DOHH2 (cell line): Measurements from ENCODE around the gene STRN4.
A peak's percentile ranks its signal among the peaks of the same experiment; 100 is the strongest.

Experiments
- H3F3A ChIP-seq: fragments of 200-600 bp; sonication (generic), shearing (Covaris generic); 2 replicates; pipeline ENCODE4 v1.6.0; 2016; ENCODE audit warnings: antibody characterized with exemption, mild to moderate bottlenecking; ENCODE audit not compliant: control insufficient read depth, insufficient read depth
- H3K27ac ChIP-seq: fragments of 200-600 bp; sonication (generic); 2 replicates; pipeline ENCODE4 v1.5.1; 2014; ENCODE audit warnings: low read depth, mild to moderate bottlenecking, low read length, moderate library complexity
- H3K27me3 ChIP-seq: fragments of 200-600 bp; sonication (generic); 2 replicates; pipeline ENCODE4 v1.6.1; 2014; ENCODE audit warnings: mild to moderate bottlenecking, low read length, mixed read lengths; ENCODE audit not compliant: control insufficient read depth
- H3K36me3 ChIP-seq: fragments of 200-600 bp; sonication (generic); 2 replicates; pipeline ENCODE4 v1.6.1; 2014; ENCODE audit warnings: mild to moderate bottlenecking, low read length, moderate library complexity, mixed read lengths; ENCODE audit not compliant: control insufficient read depth
- H3K4me1 ChIP-seq: fragments of 200-600 bp; sonication (generic); 2 replicates; pipeline ENCODE4 v1.6.1; 2014; ENCODE audit warnings: mild to moderate bottlenecking, low read length, mixed read lengths; ENCODE audit not compliant: control insufficient read depth
- H3K4me2 ChIP-seq: fragments of 200-600 bp; sonication (generic); 2 replicates; pipeline ENCODE4 v1.6.0; 2014; ENCODE audit warnings: mild to moderate bottlenecking, low read length, moderate library complexity
- H3K4me3 ChIP-seq: fragments of 200-600 bp; sonication (generic); 2 replicates; pipeline ENCODE4 v1.5.1; 2014; ENCODE audit warnings: mild to moderate bottlenecking, low read length, mixed read lengths
- H3K79me2 ChIP-seq: fragments of 200-600 bp; sonication (generic); 2 replicates; pipeline ENCODE4 v1.6.1; 2014; ENCODE audit warnings: mild to moderate bottlenecking, low read length, mixed read lengths; ENCODE audit not compliant: control insufficient read depth
- H3K9me2 ChIP-seq: fragments of 200-600 bp; sonication (generic); replicated peaks from 2 replicates; pipeline ENCODE4 v1.6.1; 2014; ENCODE audit warnings: mild to moderate bottlenecking, low read length, mixed read lengths; ENCODE audit not compliant: control insufficient read depth
- H3K9me3 ChIP-seq: fragments of 200-600 bp; sonication (generic); 2 replicates; pipeline ENCODE4 v1.6.1; 2014; ENCODE audit warnings: antibody characterized with exemption, low read length, mixed read lengths; ENCODE audit not compliant: control insufficient read depth, insufficient read depth
- H4K20me1 ChIP-seq: fragments of 200-600 bp; sonication (generic); 2 replicates; pipeline ENCODE4 v1.6.0; 2014; ENCODE audit warnings: low read depth, mild to moderate bottlenecking, antibody characterized with exemption, low read length, moderate library complexity; ENCODE audit not compliant: control insufficient read depth, insufficient read depth
- EZH2phosphoT487 ChIP-seq: fragments of 200-600 bp; sonication (generic); IDR thresholded peaks from 2 replicates; pipeline ENCODE4 v1.6.1; 2017; ENCODE audit warnings: borderline replicate concordance, mild to moderate bottlenecking, antibody characterized with exemption, low read length, moderate library complexity, mixed read lengths
- TF ChIP-seq, protein P1 (sequence below): fragments of 200-600 bp; sonication (generic); IDR thresholded peaks from one replicate; pipeline ENCODE4 v1.5.1; 2014; ENCODE audit warnings: antibody characterized with exemption, mild to moderate bottlenecking, low read depth, low read length; ENCODE audit not compliant: poor library complexity, severe bottlenecking

STRN4 gene

DNA sequence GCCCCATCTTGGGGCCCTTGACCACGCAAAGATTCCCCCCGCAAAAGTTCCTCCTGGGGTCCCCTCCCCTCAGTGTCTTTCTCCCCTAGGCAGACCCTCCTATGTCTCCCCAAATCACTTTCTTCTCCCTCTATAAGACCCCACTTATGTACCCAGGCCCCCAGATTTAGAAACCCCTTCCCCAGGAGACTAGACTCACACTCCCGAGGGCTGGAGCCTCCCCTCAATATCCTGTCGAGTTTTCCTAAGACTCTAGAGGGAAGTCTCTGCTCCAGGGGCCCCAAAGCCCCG lies 40.7 kb upstream of the STRN4 start:
- no peaks in the 10 kb centered on the region; the same call in 1 of the 2 replicates for H3K9me3 ChIP-seq
- H3K4me1 ChIP-seq: peaks cover 36% of the 10 kb centered on the region
- peaks cover 2% of the 10 kb centered on the region; the same call in 1 of the 2 replicates for H3K27me3 ChIP-seq
- H3K36me3 ChIP-seq: peaks cover 62% of the 10 kb centered on the region
- peak overlapping the region; percentile 90 for H3K4me3 ChIP-seq
- H4K20me1 ChIP-seq: peaks cover 25% of the 10 kb centered on the region; the same call in 1 of the 2 replicates
- peaks cover 63% of the 10 kb centered on the region for H3K79me2 ChIP-seq
- H3K27ac ChIP-seq: peak overlapping the region; percentile 89
- TF ChIP-seq, protein P1, sequence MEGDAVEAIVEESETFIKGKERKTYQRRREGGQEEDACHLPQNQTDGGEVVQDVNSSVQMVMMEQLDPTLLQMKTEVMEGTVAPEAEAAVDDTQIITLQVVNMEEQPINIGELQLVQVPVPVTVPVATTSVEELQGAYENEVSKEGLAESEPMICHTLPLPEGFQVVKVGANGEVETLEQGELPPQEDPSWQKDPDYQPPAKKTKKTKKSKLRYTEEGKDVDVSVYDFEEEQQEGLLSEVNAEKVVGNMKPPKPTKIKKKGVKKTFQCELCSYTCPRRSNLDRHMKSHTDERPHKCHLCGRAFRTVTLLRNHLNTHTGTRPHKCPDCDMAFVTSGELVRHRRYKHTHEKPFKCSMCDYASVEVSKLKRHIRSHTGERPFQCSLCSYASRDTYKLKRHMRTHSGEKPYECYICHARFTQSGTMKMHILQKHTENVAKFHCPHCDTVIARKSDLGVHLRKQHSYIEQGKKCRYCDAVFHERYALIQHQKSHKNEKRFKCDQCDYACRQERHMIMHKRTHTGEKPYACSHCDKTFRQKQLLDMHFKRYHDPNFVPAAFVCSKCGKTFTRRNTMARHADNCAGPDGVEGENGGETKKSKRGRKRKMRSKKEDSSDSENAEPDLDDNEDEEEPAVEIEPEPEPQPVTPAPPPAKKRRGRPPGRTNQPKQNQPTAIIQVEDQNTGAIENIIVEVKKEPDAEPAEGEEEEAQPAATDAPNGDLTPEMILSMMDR: no peak
- no peak for TF ChIP-seq EZH2phosphoT487
- 0 out of 2 replicates have a peak, but pooled peaks cover 2% of the 10 kb centered on the region for H3F3A ChIP-seq
- peak overlapping the region; percentile 87 for H3K4me2 ChIP-seq
- no peaks in the 10 kb centered on the region for H3K9me2 ChIP-seq

DNA sequence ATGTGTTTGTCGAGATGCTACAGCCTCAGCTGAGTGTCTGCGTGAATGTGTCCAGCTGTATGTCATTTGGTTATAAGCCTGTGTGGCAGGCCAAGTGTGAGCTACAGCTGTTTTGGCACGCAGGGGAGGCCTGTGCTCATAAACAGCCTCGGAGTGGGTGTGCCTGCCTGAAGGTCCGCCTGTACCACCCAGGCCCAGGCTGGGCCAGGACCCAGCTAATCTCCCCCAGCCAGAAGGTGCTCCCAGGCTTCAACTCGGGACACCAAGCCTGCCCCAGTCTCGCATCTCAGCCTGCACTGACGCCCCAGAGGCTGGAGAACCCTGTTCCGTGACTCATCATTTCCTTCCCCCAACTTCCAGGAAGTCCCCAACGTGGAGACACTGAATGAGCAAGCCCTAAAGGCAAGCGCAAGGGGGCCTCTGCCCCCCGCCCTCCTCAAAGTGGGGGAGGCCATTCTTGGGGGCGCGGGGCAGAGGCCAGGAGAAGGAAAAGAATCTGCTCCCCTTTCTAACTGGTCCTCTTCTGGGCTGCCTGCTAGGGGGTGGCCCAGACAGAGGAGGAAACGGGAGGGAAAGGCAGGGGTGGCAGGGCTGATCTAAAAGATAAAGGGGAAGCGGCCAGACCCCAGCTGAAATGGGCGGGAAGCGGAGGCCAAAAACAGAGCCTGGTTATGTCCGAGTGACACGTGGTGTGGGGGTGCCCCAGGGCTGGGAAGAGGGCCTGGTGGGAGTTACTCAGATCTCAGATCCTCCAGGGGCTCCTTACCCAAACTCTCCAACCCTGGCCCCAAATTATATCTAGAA lies 40.2 kb upstream of the STRN4 start:
- peaks cover 68% of the 10 kb centered on the region for H3K36me3 ChIP-seq
- H4K20me1 ChIP-seq: peaks cover 25% of the 10 kb centered on the region; the same call in 1 of the 2 replicates
- H3K79me2 ChIP-seq: peaks cover 69% of the 10 kb centered on the region
- no peaks in the 10 kb centered on the region for H3K9me2 ChIP-seq
- TF ChIP-seq EZH2phosphoT487: no peak
- TF ChIP-seq, protein P1: no peak
- peak overlapping the region; percentile 89 for H3K27ac ChIP-seq
- no peaks in the 10 kb centered on the region; the same call in 1 of the 2 replicates for H3K9me3 ChIP-seq
- H3K4me2 ChIP-seq: peak overlapping the region; percentile 87
- H3K27me3 ChIP-seq: no peaks in the 10 kb centered on the region
- H3F3A ChIP-seq: 0 out of 2 replicates have a peak, but pooled peaks cover 2% of the 10 kb centered on the region
- peaks cover 32% of the 10 kb centered on the region for H3K4me1 ChIP-seq
- peak overlapping the region; percentile 90 for H3K4me3 ChIP-seq

- peaks cover 25% of the 10 kb centered on the region; the same call in 1 of the 2 replicates for H4K20me1 ChIP-seq
- 0 out of 2 replicates have a peak, but pooled peaks cover 2% of the 10 kb centered on the region for H3F3A ChIP-seq
- peaks cover 32% of the 10 kb centered on the region for H3K4me1 ChIP-seq
- peaks cover 71% of the 10 kb centered on the region for H3K79me2 ChIP-seq
- peaks cover 72% of the 10 kb centered on the region for H3K36me3 ChIP-seq
- peak overlapping the region; percentile 87 for H3K4me2 ChIP-seq
- H3K27me3 ChIP-seq: no peaks in the 10 kb centered on the region
- no peaks in the 10 kb centered on the region; the same call in 1 of the 2 replicates for H3K9me3 ChIP-seq
- H3K4me3 ChIP-seq: peak overlapping the region; percentile 90
- H3K27ac ChIP-seq: peak overlapping the region; percentile 89
- H3K9me2 ChIP-seq: no peaks in the 10 kb centered on the region
- TF ChIP-seq, protein P1: no peak
- no peak for TF ChIP-seq EZH2phosphoT487
Measured at GRCh38 chr19:46785980-46786235, 39.7 kb upstream of the STRN4 start.
